A673 (cell line): Measurements from ENCODE around the gene CCDC12. TPM values are rescaled to one million over a fixed set of nuclear protein-coding genes. Genes with fewer than 3 reads are reported as not detected.

Experiments used
- BruUV-seq: library from RNA; stranded (reverse); fragments of 400-500 nt; replicated peaks from 2 replicates; lab custom pipeline; 2021; lab: Mats Ljungman, UMichigan
- CTCF ChIA-PET: fragments of 300-600 bp; sonication (Branson Sonifier 250); formaldehyde crosslinking; loops from one replicate; lab custom pipeline; 2022; ENCODE audit warnings: antibody characterized with exemption; lab: Charles Lee
- POLR2A ChIA-PET: fragments of 300-600 bp; sonication (Branson Sonifier 250); formaldehyde crosslinking; loops from one replicate; lab custom pipeline; 2022; ENCODE audit warnings: antibody characterized with exemption; ENCODE audit not compliant: low non-redundant PET; lab: Charles Lee
- DNase-seq: peaks from one replicate; pipeline ENCODE4 v3.0.0-alpha.2; 2015; ENCODE audit warnings: low spot score
- H3K27ac ChIP-seq: fragments of 200-600 bp; sonication (generic); 2 replicates; pipeline ENCODE4 v1.5.1; 2016; ENCODE audit warnings: mixed run types, low read depth, mild to moderate bottlenecking, mixed read lengths, antibody characterized with exemption, low read length; ENCODE audit not compliant: poor library complexity, severe bottlenecking
- H3K27me3 ChIP-seq: fragments of 200-600 bp; sonication (generic); replicated peaks from 2 replicates; pipeline ENCODE4 v1.6.1; 2017; ENCODE audit warnings: mixed run types, low read depth, mild to moderate bottlenecking, mixed read lengths, antibody characterized with exemption, low read length; ENCODE audit not compliant: insufficient read depth, poor library complexity
- H3K36me3 ChIP-seq: fragments of 200-600 bp; sonication (generic); 2 replicates; pipeline ENCODE4 v1.6.1; 2016; ENCODE audit warnings: mixed run types, mild to moderate bottlenecking, mixed read lengths, antibody characterized with exemption, low read length; ENCODE audit not compliant: insufficient read depth, poor library complexity, severe bottlenecking
- H3K4me1 ChIP-seq: fragments of 200-600 bp; sonication (generic); 2 replicates; pipeline ENCODE4 v1.6.1; 2017; ENCODE audit warnings: mixed run types, mild to moderate bottlenecking, mixed read lengths, antibody characterized with exemption, low read length; ENCODE audit not compliant: insufficient read depth, poor library complexity, severe bottlenecking
- H3K4me3 ChIP-seq: fragments of 200-600 bp; sonication (generic); 2 replicates; pipeline ENCODE4 v1.5.1; 2016; ENCODE audit warnings: low read depth, mixed run types, mild to moderate bottlenecking, mixed read lengths, low read length; ENCODE audit not compliant: poor library complexity, severe bottlenecking
- H3K9me3 ChIP-seq: fragments of 200-600 bp; sonication (generic); 2 replicates; pipeline ENCODE4 v1.6.1; 2016; ENCODE audit warnings: mixed run types, low read depth, mild to moderate bottlenecking, mixed read lengths, antibody characterized with exemption, low read length; ENCODE audit not compliant: poor library complexity, severe bottlenecking
- EZH2 ChIP-seq: fragments of 200-600 bp; sonication (generic); IDR thresholded peaks from 2 replicates; pipeline ENCODE4 v1.6.1; 2017; ENCODE audit warnings: borderline replicate concordance, low read depth, mild to moderate bottlenecking, mixed read lengths, antibody characterized with exemption, low read length; ENCODE audit not compliant: poor library complexity, severe bottlenecking
- intact Hi-C: fragments of 100-400 bp; cut with micrococcal nuclease; formaldehyde crosslinking; loops from one replicate; pipeline ENCODE4 v1.10.0; 2022; ENCODE audit not compliant: unreplicated experiment
- total RNA-seq: library from RNA; stranded (reverse); gene quantifications from 2 replicates; pipeline ENCODE4 v1.2.3, GENCODE V29; 2021
- TF ChIP-seq, protein P1 (sequence below): fragments of 300-800, 200-600 bp; sonication (generic); conservative IDR thresholded peaks from 2 replicates; pipeline ENCODE4 v1.5.1; 2017; ENCODE audit warnings: low read depth, mild to moderate bottlenecking, antibody characterized with exemption, low read length, moderate library complexity, mixed read lengths

The CCDC12 gene
- total RNA-seq, 1 experiment from 2014 or later, result 28.2 TPM

DNA sequence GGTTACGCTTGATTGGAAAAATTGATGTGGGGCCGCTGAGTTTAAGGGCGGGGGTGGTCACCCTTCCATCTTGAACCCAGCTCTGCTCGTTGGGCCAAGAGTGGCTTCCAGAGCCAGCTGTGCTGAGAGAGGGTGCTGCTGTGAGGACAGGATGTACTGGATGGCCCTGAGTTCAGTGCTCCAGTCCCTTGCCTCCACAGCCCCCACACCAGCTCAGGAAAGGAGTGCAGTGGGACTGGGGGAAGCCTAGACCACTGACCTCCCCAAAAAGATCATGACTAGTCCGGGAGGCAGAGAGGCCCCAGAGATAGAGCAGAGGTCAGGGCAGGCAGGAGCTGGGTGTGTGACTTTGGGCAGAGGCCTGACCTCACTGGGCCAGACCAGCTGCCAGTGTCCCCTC, 103.0 kb downstream of the CCDC12 start:
- no peak overlapping the region for H3K4me3 ChIP-seq
- intact Hi-C loops, result no loop called here
- no peaks in the 10 kb centered on the region for H3K27me3 ChIP-seq
- H3K36me3 ChIP-seq, result no peaks in the 10 kb centered on the region
- ChIA-PET POLR2A (no interaction called here), CTCF (no interaction called here)
- TF ChIP-seq, protein P1, sequence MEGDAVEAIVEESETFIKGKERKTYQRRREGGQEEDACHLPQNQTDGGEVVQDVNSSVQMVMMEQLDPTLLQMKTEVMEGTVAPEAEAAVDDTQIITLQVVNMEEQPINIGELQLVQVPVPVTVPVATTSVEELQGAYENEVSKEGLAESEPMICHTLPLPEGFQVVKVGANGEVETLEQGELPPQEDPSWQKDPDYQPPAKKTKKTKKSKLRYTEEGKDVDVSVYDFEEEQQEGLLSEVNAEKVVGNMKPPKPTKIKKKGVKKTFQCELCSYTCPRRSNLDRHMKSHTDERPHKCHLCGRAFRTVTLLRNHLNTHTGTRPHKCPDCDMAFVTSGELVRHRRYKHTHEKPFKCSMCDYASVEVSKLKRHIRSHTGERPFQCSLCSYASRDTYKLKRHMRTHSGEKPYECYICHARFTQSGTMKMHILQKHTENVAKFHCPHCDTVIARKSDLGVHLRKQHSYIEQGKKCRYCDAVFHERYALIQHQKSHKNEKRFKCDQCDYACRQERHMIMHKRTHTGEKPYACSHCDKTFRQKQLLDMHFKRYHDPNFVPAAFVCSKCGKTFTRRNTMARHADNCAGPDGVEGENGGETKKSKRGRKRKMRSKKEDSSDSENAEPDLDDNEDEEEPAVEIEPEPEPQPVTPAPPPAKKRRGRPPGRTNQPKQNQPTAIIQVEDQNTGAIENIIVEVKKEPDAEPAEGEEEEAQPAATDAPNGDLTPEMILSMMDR, result no peak
- TF ChIP-seq EZH2, result no peak
- BruUV-seq, result no TSS peak
- H3K4me1 ChIP-seq, result no peaks in the 10 kb centered on the region
- H3K9me3 ChIP-seq, result no peaks in the 10 kb centered on the region
- H3K27ac ChIP-seq, result no peak overlapping the region
- DNase-seq, result no peak

Other genes with a start within 250 kb of the CCDC12 start
- not detected in 2 replicates for gene MYL3, start 113.3 kb downstream of the CCDC12 start, total RNA-seq
- 1.2 and 1.7 TPM in 2 replicates for gene PTH1R, start 99.0 kb downstream of the CCDC12 start, total RNA-seq
- 15.7 and 17.8 TPM in 2 replicates for gene NBEAL2, start 2.9 kb upstream of the CCDC12 start, total RNA-seq
- gene SETD2, start 187.4 kb upstream of the CCDC12 start, total RNA-seq, result 28.8 and 29.3 TPM in 2 replicates